HG03460 (cell line): ENCODE data around the gene EXOC4.

Experiments
- ATAC-seq: cut with Tn5 transposase; IDR thresholded peaks from one replicate; pipeline ENCODE4 v1.9.1; 2021; ENCODE audit not compliant: unreplicated experiment

Gene EXOC4

GRCh38 chr7:134009314-134010110 is 756.6 kb downstream of the EXOC4 start:
- no peak for ATAC-seq

GRCh38 chr7:134013249-134013648 is 760.4 kb downstream of the EXOC4 start:
- ATAC-seq, result no peak

- ATAC-seq, result no peak
These were observed 762.1 kb downstream of the EXOC4 start for GRCh38 chr7:134014935-134015334.

- no peak for ATAC-seq
These were observed 763.5 kb downstream of the EXOC4 start for GRCh38 chr7:134016223-134016941.

GRCh38 chr7:134016942-134017303 is 764.0 kb downstream of the EXOC4 start:
- ATAC-seq, result no peak

GRCh38 chr7:134018306-134018705 is 765.4 kb downstream of the EXOC4 start:
- ATAC-seq, result no peak

- ATAC-seq, result no peak
These were observed 766.4 kb downstream of the EXOC4 start for GRCh38 chr7:134019251-134019650.

- ATAC-seq, result no peak
These were observed 769.0 kb downstream of the EXOC4 start for GRCh38 chr7:134021836-134022235.

GRCh38 chr7:134022286-134022911 is 769.5 kb downstream of the EXOC4 start:
- ATAC-seq, result no peak

GRCh38 chr7:134024739-134025138 is 771.9 kb downstream of the EXOC4 start:
- ATAC-seq, result no peak

GRCh38 chr7:134028853-134029252 is 776.0 kb downstream of the EXOC4 start:
- ATAC-seq, result no peak

- ATAC-seq, result no peak
These were observed 776.9 kb downstream of the EXOC4 start for GRCh38 chr7:134029743-134030142.

- ATAC-seq, result no peak
These were observed 777.6 kb downstream of the EXOC4 start for GRCh38 chr7:134030460-134030865.

GRCh38 chr7:134031835-134032617 is 779.1 kb downstream of the EXOC4 start:
- no peak for ATAC-seq

GRCh38 chr7:134034652-134035051 is 781.8 kb downstream of the EXOC4 start:
- no peak for ATAC-seq

GRCh38 chr7:134037991-134038390 is 785.1 kb downstream of the EXOC4 start:
- no peak for ATAC-seq

GRCh38 chr7:134040988-134041387 is 788.1 kb downstream of the EXOC4 start:
- no peak for ATAC-seq

GRCh38 chr7:134041477-134041876 is 788.6 kb downstream of the EXOC4 start:
- no peak for ATAC-seq

- ATAC-seq, result no peak
These were observed 789.4 kb downstream of the EXOC4 start for GRCh38 chr7:134042307-134042706.

GRCh38 chr7:134044682-134045081 is 791.8 kb downstream of the EXOC4 start:
- no peak for ATAC-seq

GRCh38 chr7:134045716-134046115 is 792.8 kb downstream of the EXOC4 start:
- ATAC-seq, result no peak
